NCI-H524 treated with DMSO at 0.1 percent for 48 hours (cell line): Measurements from ENCODE around the gene DAB1.

Experiments
- DNase-seq: peaks from one replicate; lab custom pipeline; 2025; lab: John Stamatoyannopoulos, UW

Gene DAB1

GRCh38 chr1:56975446-56975845 lies 448.4 kb downstream of the DAB1 start:
- no peak for DNase-seq

GRCh38 chr1:56973923-56974742 lies 449.7 kb downstream of the DAB1 start:
- no peak for DNase-seq

GRCh38 chr1:56972976-56973375 lies 450.9 kb downstream of the DAB1 start:
- DNase-seq, result no peak

GRCh38 chr1:56970280-56970679 lies 453.6 kb downstream of the DAB1 start:
- DNase-seq, result no peak

GRCh38 chr1:56968878-56969495 lies 454.9 kb downstream of the DAB1 start:
- no peak for DNase-seq

- no peak for DNase-seq
These were observed 455.7 kb downstream of the DAB1 start for GRCh38 chr1:56967900-56968832.

GRCh38 chr1:56967355-56967754 lies 456.5 kb downstream of the DAB1 start:
- DNase-seq, result no peak

- no peak for DNase-seq
These were observed 457.2 kb downstream of the DAB1 start for GRCh38 chr1:56966698-56966999.

- no peak for DNase-seq
These were observed 457.8 kb downstream of the DAB1 start, which contains the start of gene C8B for GRCh38 chr1:56965916-56966697. Gene C8B (minus strand): TSS chr1:56966015. CDS start chr1:56965948, 67 bp downstream.

GRCh38 chr1:56965191-56965590 lies 458.7 kb downstream of the DAB1 start:
- no peak for DNase-seq

GRCh38 chr1:56964349-56965017 lies 459.4 kb downstream of the DAB1 start:
- no peak for DNase-seq

GRCh38 chr1:56963667-56964066 lies 460.2 kb downstream of the DAB1 start:
- no peak for DNase-seq

GRCh38 chr1:56961426-56961825 lies 462.4 kb downstream of the DAB1 start:
- no peak for DNase-seq

GRCh38 chr1:56958526-56958925 lies 465.3 kb downstream of the DAB1 start:
- no peak for DNase-seq

- no peak for DNase-seq
These were observed 465.9 kb downstream of the DAB1 start for GRCh38 chr1:56957931-56958330.

GRCh38 chr1:56954664-56955063 lies 469.2 kb downstream of the DAB1 start:
- DNase-seq, result no peak

- no peak for DNase-seq
These were observed 470.5 kb downstream of the DAB1 start for GRCh38 chr1:56953386-56953785.

- no peak for DNase-seq
These were observed 471.4 kb downstream of the DAB1 start for GRCh38 chr1:56952501-56952900.

GRCh38 chr1:56948403-56949023 lies 475.3 kb downstream of the DAB1 start:
- DNase-seq, result no peak
